ENCODE data around the gene HSPBP1.

DNA sequence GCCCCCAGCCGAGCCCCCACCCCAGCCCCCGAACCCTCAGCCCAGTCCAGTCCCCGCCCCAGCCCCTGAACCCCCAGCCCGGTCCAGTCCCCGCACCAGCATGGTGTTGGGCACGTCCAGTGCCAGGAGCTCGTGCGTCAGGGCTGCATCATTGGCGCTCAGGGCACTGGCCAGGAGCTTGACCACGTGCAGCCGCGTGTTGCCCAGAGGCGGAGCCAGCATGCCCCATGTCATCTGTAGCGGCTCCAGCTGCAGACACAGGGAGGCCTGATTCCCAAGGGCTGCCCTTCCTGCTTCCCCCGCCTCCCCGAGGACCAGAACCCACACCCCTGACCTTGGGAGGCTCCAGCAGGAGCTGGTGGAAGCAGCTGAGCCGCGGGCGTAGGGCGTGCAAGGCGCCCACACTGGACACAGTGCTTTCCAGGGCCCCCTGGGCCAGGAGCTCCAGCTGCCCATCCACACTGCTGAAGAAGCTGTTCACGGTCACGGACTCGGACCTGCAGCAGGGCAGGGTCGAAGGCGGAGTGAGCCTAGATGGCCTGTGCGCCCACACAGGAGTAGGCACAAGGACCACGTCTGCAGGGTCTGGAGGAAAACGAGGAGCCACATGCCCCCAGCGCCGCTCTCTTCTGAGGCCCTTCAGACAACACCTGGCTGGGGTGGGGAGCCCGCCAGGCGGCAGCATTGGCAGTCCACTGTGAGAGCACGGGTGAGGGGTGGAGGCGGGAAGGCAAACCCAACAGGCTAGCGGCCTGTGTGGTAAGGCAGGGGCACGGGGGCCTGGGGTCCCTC lies 38.6 kb downstream of the HSPBP1 start:
- TF ChIP-seq POLR2A (IDR thresholded peaks at IDR 0.05; ENCODE audit: low read depth) (no peak), CTCF (IDR thresholded peaks at IDR 0.05) (no peak), EP300 (IDR thresholded peaks at IDR 0.05) (no peak), POLR2AphosphoS5 (IDR thresholded peaks at IDR 0.05) (no peak)
